Stimulated activated CD4-positive, alpha-beta T cell treated with anti-CD3 and anti-CD28 coated beads, TNF-alpha, amount 100 ng/mL, for 24 hours (primary cell): ENCODE measurements around the gene KIF26B.

ENCODE experiments used
- DNase-seq, 3 experiments: peaks; one replicate each; pipeline ENCODE4 v3.0.0-alpha.2; 2020; ENCODE audit warnings: low read depth in 3 of 3

The KIF26B gene

GRCh38 chr1:245240648-245241165 is 85.9 kb downstream of the KIF26B start:
- DNase-seq, result no peak

- no peak for DNase-seq
These were observed 86.8 kb downstream of the KIF26B start for GRCh38 chr1:245241526-245242130.

GRCh38 chr1:245242989-245243388 is 88.2 kb downstream of the KIF26B start:
- DNase-seq, result no peak

GRCh38 chr1:245245021-245245667 is 90.4 kb downstream of the KIF26B start:
- DNase-seq, result no peak

- no peak for DNase-seq
These were observed 91.6 kb downstream of the KIF26B start for GRCh38 chr1:245246433-245246832.

- DNase-seq, result no peak
These were observed 92.6 kb downstream of the KIF26B start for GRCh38 chr1:245247356-245247755.

GRCh38 chr1:245247801-245248200 is 93.0 kb downstream of the KIF26B start:
- DNase-seq, result no peak

GRCh38 chr1:245248231-245248731 is 93.5 kb downstream of the KIF26B start:
- no peak for DNase-seq

- DNase-seq, result no peak
These were observed 101.0 kb downstream of the KIF26B start for GRCh38 chr1:245255783-245256182.

- DNase-seq, result no peak
These were observed 101.7 kb downstream of the KIF26B start for GRCh38 chr1:245256528-245256927.

GRCh38 chr1:245258271-245258920 is 103.6 kb downstream of the KIF26B start:
- no peak for DNase-seq

GRCh38 chr1:245260110-245260882 is 105.5 kb downstream of the KIF26B start:
- DNase-seq, result no peak

- DNase-seq, result no peak
These were observed 106.1 kb downstream of the KIF26B start for GRCh38 chr1:245260883-245261282.

- no peak for DNase-seq
These were observed 107.0 kb downstream of the KIF26B start for GRCh38 chr1:245261786-245262185.

- no peak for DNase-seq
These were observed 108.8 kb downstream of the KIF26B start for GRCh38 chr1:245263529-245264095.

- DNase-seq, result no peak
These were observed 109.4 kb downstream of the KIF26B start for GRCh38 chr1:245264226-245264625.

- DNase-seq, result no peak
These were observed 111.3 kb downstream of the KIF26B start for GRCh38 chr1:245266105-245266504.

GRCh38 chr1:245270063-245270462 is 115.3 kb downstream of the KIF26B start:
- no peak for DNase-seq

GRCh38 chr1:245270972-245271371 is 116.2 kb downstream of the KIF26B start:
- no peak for DNase-seq

GRCh38 chr1:245272676-245273075 is 117.9 kb downstream of the KIF26B start:
- DNase-seq, result no peak

- DNase-seq, result no peak
These were observed 121.7 kb downstream of the KIF26B start for GRCh38 chr1:245276445-245276844.

GRCh38 chr1:245277276-245277675 is 122.5 kb downstream of the KIF26B start:
- DNase-seq, result no peak
